HEK293T (cell line): ENCODE results near the gene HCAR1.

Experiments used
- L3MBTL2 ChIP-seq: fragments of 450-650 bp; conservative IDR thresholded peaks from 2 replicates; pipeline ENCODE4 v1.6.1; 2016; ENCODE audit warnings: mild to moderate bottlenecking
- LEF1 ChIP-seq: fragments of 450-650 bp; IDR thresholded peaks from 2 replicates; pipeline ENCODE4 v1.6.1; 2017; ENCODE audit warnings: mild to moderate bottlenecking, borderline replicate concordance
- TARDBP ChIP-seq: fragments of 450-650 bp; IDR thresholded peaks from 2 replicates; pipeline ENCODE4 v1.6.1; 2016

DNA sequence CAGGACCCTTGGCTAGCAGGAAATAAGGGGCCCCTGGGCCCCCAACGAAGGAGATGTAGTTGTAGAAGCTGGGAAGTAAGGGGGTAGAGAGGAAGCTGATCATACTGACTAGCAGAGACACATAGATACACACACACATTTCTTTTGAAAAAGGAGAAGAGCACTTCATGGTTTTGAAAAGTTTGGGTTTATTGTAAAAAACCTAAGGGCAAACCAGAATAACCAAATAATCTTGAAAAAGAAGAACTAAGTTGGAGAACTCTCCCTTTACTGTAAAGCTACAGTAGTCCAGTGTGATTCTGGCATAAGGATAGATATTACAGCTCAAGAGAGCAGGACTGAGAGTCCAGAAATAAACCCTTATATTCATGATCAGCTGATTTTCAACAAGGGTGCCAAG, 8.3 kb downstream of the HCAR1 start:
- TF ChIP-seq LEF1 (no peak), L3MBTL2 (no peak), TARDBP (no peak)
